K562 (cell line): Measurements from ENCODE around the gene TXNRD3. TPM values are rescaled to one million over a fixed set of nuclear protein-coding genes. Genes with fewer than 3 reads are reported as not detected.
"Not testable (repeated sequence)": the region's sequence is repeated elsewhere in the genome, so short reads cannot be mapped to it uniquely, and the experiment has no call there.

Experiments
- ATAC-seq: fragments of 200-7000 bp; cut with Tn5 transposase; 3 replicates; pipeline ENCODE4 v1.9.1; 2020; ENCODE audit warnings: moderate library complexity
- BruUV-seq: library from RNA; stranded (reverse); fragments of 400-500 nt; replicated peaks from 2 replicates; lab custom pipeline; 2021; lab: Mats Ljungman, UMichigan
- CTCF ChIA-PET: fragments of 300-600 bp; formaldehyde crosslinking; extraction: SDS; loops from one replicate; lab custom pipeline; 2021; ENCODE audit warnings: low intra/inter-chr PET ratio; lab: Yijun Ruan, JAX
- POLR2A ChIA-PET: fragments of 300-600, 350-650 bp; sonication (Branson Sonifier 250); formaldehyde crosslinking; extraction: SDS; loops from one replicate; lab custom pipeline; 2021; ENCODE audit warnings: antibody characterized with exemption, inconsistent platforms; lab: Yijun Ruan, JAX
- DNase-seq, 4 experiments: peaks; one replicate each; pipeline versions ENCODE4 v3.0.0 to v3.0.0-alpha.2; 2011 to 2018; ENCODE audit warnings: low spot score in 3 of 4, mixed read lengths in 3 of 4; ENCODE audit errors: extremely low read depth in 1 of 4
- FAIRE-seq: peaks from 2 replicates; lab custom pipeline; 2011; peaks lifted over from hg19 to GRCh38; lab: Jason Lieb, UNC
- H2AFZ ChIP-seq: 2 replicates; pipeline ENCODE4 v1.6.0; 2011; ENCODE audit warnings: low read depth, low read length, control low read depth, inconsistent platforms
- H3K27ac ChIP-seq: fragments of 200-600 bp; 3 replicates; pipeline ENCODE4 v1.8.0; 2011; ENCODE audit warnings: low read depth, mild to moderate bottlenecking, control low read depth, inconsistent platforms, low read length, moderate library complexity, mixed read lengths; ENCODE audit errors: extremely low read depth
- H3K27me3 ChIP-seq, 2 experiments: fragments of 300-600 bp in 1 of 2; 2 replicates in 1 of 2; 3 replicates in 1 of 2; pipeline versions ENCODE4 v1.6.0 to v1.8.0; 2011; ENCODE audit warnings: inconsistent platforms in 2 of 2, low read length in 2 of 2, mild to moderate bottlenecking in 1 of 2, mixed read lengths in 1 of 2, moderate library complexity in 1 of 2; ENCODE audit not compliant: control insufficient read depth in 2 of 2, insufficient read depth in 2 of 2
- H3K36me3 ChIP-seq: fragments of 300-600 bp; 3 replicates; pipeline ENCODE4 v1.8.0; 2011; ENCODE audit warnings: mild to moderate bottlenecking, low read length, inconsistent platforms; ENCODE audit not compliant: control insufficient read depth, insufficient read depth
- H3K4me1 ChIP-seq, 2 experiments: fragments of 200-600 bp in 1 of 2; replicated peaks in 1 of 2; 2 replicates in 1 of 2; 3 replicates in 1 of 2; pipeline versions ENCODE4 v1.5.1 to v1.8.0; 2011; ENCODE audit warnings: inconsistent platforms in 2 of 2, low read length in 2 of 2, mild to moderate bottlenecking in 1 of 2, mixed read lengths in 1 of 2, moderate library complexity in 1 of 2; ENCODE audit not compliant: control insufficient read depth in 2 of 2, insufficient read depth in 2 of 2
- H3K4me2 ChIP-seq: 2 replicates; pipeline ENCODE4 v1.6.1; 2011; ENCODE audit warnings: low read length, control low read depth, inconsistent platforms, mixed read lengths; ENCODE audit not compliant: insufficient read depth
- H3K4me3 ChIP-seq: fragments of 200-600 bp; sonication (generic), shearing (Covaris generic); 2 replicates; pipeline ENCODE4 v1.5.1; 2016; ENCODE audit warnings: control low read depth, inconsistent platforms
- H3K79me2 ChIP-seq: fragments of 200-600 bp; 3 replicates; pipeline ENCODE4 v1.8.0; 2011; ENCODE audit warnings: low read length, inconsistent platforms; ENCODE audit not compliant: control insufficient read depth, insufficient read depth
- H3K9ac ChIP-seq, 2 experiments: 2 replicates each; pipeline versions ENCODE4 v1.6.0 to v1.6.1; 2011; ENCODE audit warnings: low read depth in 2 of 2, low read length in 2 of 2, control low read depth in 1 of 2, inconsistent platforms in 1 of 2, mild to moderate bottlenecking in 1 of 2, mixed read lengths in 1 of 2; ENCODE audit not compliant: insufficient read depth in 1 of 2
- H3K9me1 ChIP-seq: one replicate; pipeline ENCODE4 v1.6.0; 2011; ENCODE audit warnings: inconsistent platforms, mild to moderate bottlenecking, low read length, moderate library complexity; ENCODE audit not compliant: control insufficient read depth, insufficient read depth
- H3K9me3 ChIP-seq: replicated peaks from 2 replicates; pipeline ENCODE4 v1.5.1; 2011; ENCODE audit warnings: low read depth, low read length, inconsistent platforms; ENCODE audit not compliant: control insufficient read depth, insufficient read depth
- H4K20me1 ChIP-seq: replicated peaks from 2 replicates; pipeline ENCODE4 v1.6.1; 2011; ENCODE audit warnings: low read length, inconsistent platforms, mixed read lengths; ENCODE audit not compliant: control insufficient read depth, insufficient read depth
- ARID1B ChIP-seq: fragments of 450-650 bp; IDR thresholded peaks from 2 replicates; pipeline ENCODE4 v1.6.1; 2016; ENCODE audit warnings: antibody characterized with exemption, mild to moderate bottlenecking, inconsistent platforms
- HINFP ChIP-seq: fragments of 450-650 bp; conservative IDR thresholded peaks from 2 replicates; pipeline ENCODE4 v1.6.1; 2016; ENCODE audit warnings: missing genetic modification characterization, low read depth, mild to moderate bottlenecking, control low read depth, missing compliant biosample characterization
- ZNF512 ChIP-seq: IDR thresholded peaks from 2 replicates; pipeline ENCODE4 v1.6.1; 2016; ENCODE audit warnings: missing genetic modification characterization, missing compliant biosample characterization
- ZNF589 ChIP-seq: fragments of 200-800 bp; sonication (Bioruptor generic); IDR thresholded peaks from 2 replicates; pipeline ENCODE4 v1.6.1; 2016; ENCODE audit warnings: low read depth, missing genetic modification characterization, missing compliant biosample characterization
- WGBS: fragments of 100-300 bp; shearing (Covaris generic); methylation state at CpG from one replicate; pipeline ENCODE4 v1.1.6; 2016; ENCODE audit warnings: low coverage, mixed read lengths; ENCODE audit not compliant: insufficient coverage; ENCODE audit errors: missing lambda C conversion rate; 5-methylcytosine and 5-hydroxymethylcytosine counted together
- in situ Hi-C: fragments of 300-500 bp; cut with MboI; formaldehyde crosslinking; loops from 4 replicates; pipeline ENCODE4 v1.15.0; 2018; ENCODE audit warnings: inconsistent platforms, mixed read lengths
- intact Hi-C: fragments of 100-400 bp; cut with micrococcal nuclease; formaldehyde crosslinking; loops from 2 replicates; pipeline ENCODE4 v1.14.2; 2022
- polyA plus RNA-seq, 8 experiments: library from polyadenylated mRNA; depleted of rRNA in 4 of 8; stranded (reverse) in 5 of 8; unstranded in 3 of 8; fragments of >200 nt; fragmentation: Nextera tagmentation in 2 of 8; fragmentation: Illumina TruSeq in 1 of 8; extraction: Ambion mirVana in 2 of 8; extraction: Trizol in 1 of 8; gene quantifications; 2 replicates each; pipeline versions ENCODE4 v1.2.1 to v1.2.3, GENCODE V29; 2011 to 2014; ENCODE audit warnings: inconsistent platforms in 1 of 8, missing spikeins in 1 of 8
- total RNA-seq, 7 experiments: library from RNA; depleted of rRNA in 6 of 7; stranded (reverse); fragments of >200 nt in 6 of 7; fragmentation: Illumina TruSeq in 2 of 7; extraction: Trizol in 2 of 7; gene quantifications; 2 replicates each; pipeline versions ENCODE4 v1.2.1 to v1.2.3, GENCODE V29; 2011 to 2021; ENCODE audit warnings: low replicate concordance in 1 of 7

Gene TXNRD3
- total and polyA plus RNA-seq, 9 of the 15 experiments (the other 6 are each of a cell fraction or from before 2014, with no cell fraction given), result 0.96 to 2.3 (median 1.7) TPM

GRCh38 chr3:126630020-126630419 lies 24.9 kb downstream of the TXNRD3 start (continued):
- TF ChIP-seq ZNF512 (tag), result 0 out of 2 replicates have a peak, but pooled peaks have one; percentile 16
- TF ChIP-seq ARID1B, result peak; percentile 27; the same call in 1 of the 2 replicates
- TF ChIP-seq ZNF589 (CRISPR knock-in tag), result 0 out of 2 replicates have a peak, but pooled peaks have one; percentile 27
- no peak for TF ChIP-seq HINFP (tag)

GRCh38 chr3:126625735-126626134 lies 29.2 kb downstream of the TXNRD3 start:
- ATAC-seq, FAIRE-seq: not testable (repeated sequence)
- WGBS, result 28% methylated on average over 2 of the region's 3 CpGs

More at GRCh38 chr3:126625735-126626134, 29.2 kb downstream of the TXNRD3 start:
- H2AFZ ChIP-seq, in situ Hi-C loops, H3K36me3 ChIP-seq, H3K4me2 ChIP-seq, H3K4me1 ChIP-seq, DNase-seq, intact Hi-C loops, CTCF ChIA-PET, H3K79me2 ChIP-seq, H3K27ac ChIP-seq, H3K9ac ChIP-seq, H3K9me3 ChIP-seq, POLR2A ChIA-PET, H3K27me3 ChIP-seq, H3K4me3 ChIP-seq, BruUV-seq, H4K20me1 ChIP-seq, H3K9me1 ChIP-seq: not testable (repeated sequence)
